ACC112 (cell line): ENCODE results near the gene SEZ6L2.

Experiments used
- H2AFZ ChIP-seq: fragments of 200-600 bp; sonication (generic); one replicate; pipeline ENCODE4 v1.6.0; 2017; ENCODE audit warnings: antibody characterized with exemption, low read length; ENCODE audit not compliant: unreplicated experiment
- H3K27ac ChIP-seq: fragments of 200-600 bp; sonication (generic); 2 replicates; pipeline ENCODE4 v1.5.1; 2014; ENCODE audit warnings: low read depth, mild to moderate bottlenecking, antibody characterized with exemption, low read length, moderate library complexity
- H3K27me3 ChIP-seq: fragments of 200-600 bp; sonication (generic); 2 replicates; pipeline ENCODE4 v1.6.1; 2014; ENCODE audit warnings: mild to moderate bottlenecking, antibody characterized with exemption, low read length, moderate library complexity, mixed read lengths; ENCODE audit not compliant: insufficient read depth
- H3K36me3 ChIP-seq: fragments of 200-600 bp; sonication (generic); 2 replicates; pipeline ENCODE4 v1.6.1; 2016; ENCODE audit warnings: mild to moderate bottlenecking, antibody characterized with exemption, low read length, moderate library complexity, mixed read lengths; ENCODE audit not compliant: insufficient read depth
- H3K4me1 ChIP-seq: fragments of 200-600 bp; sonication (generic); one replicate; pipeline ENCODE4 v1.6.1; 2016; ENCODE audit warnings: low read length, mixed read lengths; ENCODE audit not compliant: insufficient read depth, unreplicated experiment, control insufficient read depth
- H3K4me3 ChIP-seq: fragments of 200-600 bp; sonication (generic); 2 replicates; pipeline ENCODE4 v1.5.1; 2014; ENCODE audit warnings: mild to moderate bottlenecking, low read depth, low read length
- H3K79me2 ChIP-seq: fragments of 200-600 bp; sonication (generic); one replicate; pipeline ENCODE4 v1.6.0; 2016; ENCODE audit warnings: low read length; ENCODE audit not compliant: control insufficient read depth, unreplicated experiment, insufficient read depth

Gene SEZ6L2

DNA sequence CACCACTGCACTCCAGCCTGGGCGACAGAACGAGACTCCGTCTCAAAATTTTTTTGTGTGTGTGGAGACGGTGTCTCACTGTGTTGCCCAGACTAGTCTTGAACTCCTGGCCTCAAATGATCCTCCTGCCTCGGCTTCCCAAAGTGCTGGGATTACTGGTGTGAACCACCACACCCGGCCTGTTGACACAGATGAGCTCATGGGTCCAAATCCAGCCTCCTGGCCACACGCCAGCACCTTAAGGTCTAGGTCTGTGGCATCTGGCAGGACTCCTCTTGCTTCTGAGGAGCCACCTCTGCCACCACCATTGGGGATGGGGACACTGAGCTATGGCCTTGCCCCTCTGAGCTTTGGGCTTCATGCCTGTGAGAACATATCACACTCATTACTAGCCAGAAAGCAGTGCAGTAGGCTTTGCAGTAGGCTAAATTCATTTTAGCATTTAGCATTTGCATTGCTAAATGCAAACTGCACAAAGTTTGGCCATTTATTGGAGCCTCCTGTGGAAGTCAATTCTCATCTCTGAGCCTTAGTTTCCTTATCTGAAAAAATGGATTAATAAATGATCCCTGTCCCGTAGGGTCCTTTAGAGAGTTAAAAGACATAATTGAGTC, 30.8 kb downstream of the SEZ6L2 start:
- Histone ChIP-seq H2AFZ (no peak overlapping the region), H3K79me2 (no peaks in the 10 kb centered on the region), H3K4me1 (no peaks in the 10 kb centered on the region), H3K27ac (no peak overlapping the region), H3K4me3 (no peak overlapping the region), H3K36me3 (no peaks in the 10 kb centered on the region), H3K27me3 (no peaks in the 10 kb centered on the region)

- Histone ChIP-seq H3K27ac (no peak overlapping the region), H3K27me3 (no peaks in the 10 kb centered on the region), H3K4me1 (peaks cover 4% of the 10 kb centered on the region), H3K36me3 (no peaks in the 10 kb centered on the region; the same call in 1 of the 2 replicates), H2AFZ (no peak overlapping the region), H3K79me2 (peaks cover 15% of the 10 kb centered on the region), H3K4me3 (no peak overlapping the region)
These were observed 35.1 kb downstream of the SEZ6L2 start for GRCh38 chr16:29864205-29864604.

DNA sequence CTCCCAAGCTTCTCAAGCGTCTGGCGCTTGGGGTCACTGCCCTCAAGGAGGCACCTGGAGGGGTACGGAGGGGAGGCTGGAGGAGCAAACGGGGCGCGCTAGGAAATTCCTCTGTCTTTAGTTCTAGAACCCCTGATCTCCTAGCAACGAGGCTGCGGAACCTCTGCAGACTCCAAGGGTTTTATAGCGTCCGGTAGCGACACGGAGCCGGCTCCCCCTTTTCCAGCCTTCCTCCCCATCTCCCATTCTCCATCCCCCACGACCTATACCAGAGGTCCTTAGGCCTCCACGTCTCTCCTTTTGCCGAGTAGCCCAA, 35.7 kb downstream of the SEZ6L2 start:
- Histone ChIP-seq H3K36me3 (no peaks in the 10 kb centered on the region; the same call in 1 of the 2 replicates), H3K79me2 (peaks cover 15% of the 10 kb centered on the region), H2AFZ (peak overlapping the region; percentile 66), H3K4me3 (peak overlapping the region; percentile 86), H3K27me3 (no peaks in the 10 kb centered on the region), H3K4me1 (peaks cover 4% of the 10 kb centered on the region), H3K27ac (no peak overlapping the region)

GRCh38 chr16:29862884-29863668, 36.3 kb downstream of the SEZ6L2 start, which contains the start of gene CDIPT:
CDIPT (minus strand) TSS chr16:29863226; CDS start chr16:29862857, 369 bp downstream.
- no peaks in the 10 kb centered on the region for H3K27me3 ChIP-seq
- peaks cover 15% of the 10 kb centered on the region for H3K79me2 ChIP-seq
- H2AFZ ChIP-seq = peak within 1 kb of the TSS; percentile 66
- H3K4me3 ChIP-seq = peak within 1 kb of the TSS; percentile 86
- peaks cover 4% of the 10 kb centered on the region for H3K4me1 ChIP-seq
- no peaks in the 10 kb centered on the region; the same call in 1 of the 2 replicates for H3K36me3 ChIP-seq
- peak within 1 kb of the TSS; percentile 84 for H3K27ac ChIP-seq

DNA sequence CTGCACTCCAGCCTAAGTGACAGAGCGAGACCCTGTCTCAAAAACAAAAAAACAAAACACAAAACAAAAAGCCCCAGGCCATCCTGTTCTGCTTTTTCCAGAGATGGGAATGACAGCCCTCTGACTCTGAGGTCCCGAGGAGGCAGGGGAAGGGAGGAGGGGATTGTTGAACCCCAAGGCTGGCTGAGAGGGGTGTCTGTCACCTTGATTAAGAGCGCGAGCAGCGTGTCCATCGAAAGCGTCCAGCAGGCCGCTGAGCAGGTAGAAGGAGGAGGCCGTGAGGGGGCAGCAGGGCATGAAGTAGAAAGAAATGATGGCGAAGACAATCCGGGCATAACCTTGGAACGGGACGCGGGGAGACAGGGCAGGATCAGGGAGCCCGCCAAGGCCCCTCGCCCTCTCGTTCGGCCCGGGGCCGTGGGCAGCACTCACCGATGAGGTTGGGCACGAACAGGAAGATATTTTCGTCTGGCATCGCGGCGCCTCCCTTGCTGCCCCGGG, 36.9 kb downstream of the SEZ6L2 start:
- H3K4me3 ChIP-seq = peak overlapping the region; percentile 86
- no peaks in the 10 kb centered on the region; the same call in 1 of the 2 replicates for H3K36me3 ChIP-seq
- H2AFZ ChIP-seq = peak overlapping the region; percentile 55
- no peak overlapping the region for H3K27ac ChIP-seq
- H3K4me1 ChIP-seq = peaks cover 8% of the 10 kb centered on the region
- peaks cover 15% of the 10 kb centered on the region for H3K79me2 ChIP-seq
- H3K27me3 ChIP-seq = no peaks in the 10 kb centered on the region

GRCh38 chr16:29860218-29860617, 39.1 kb downstream of the SEZ6L2 start:
- Histone ChIP-seq H3K36me3 (no peaks in the 10 kb centered on the region; the same call in 1 of the 2 replicates), H3K79me2 (peaks cover 15% of the 10 kb centered on the region), H3K27ac (no peak overlapping the region), H3K4me1 (peaks cover 19% of the 10 kb centered on the region), H2AFZ (no peak overlapping the region), H3K27me3 (no peaks in the 10 kb centered on the region), H3K4me3 (no peak overlapping the region)

DNA sequence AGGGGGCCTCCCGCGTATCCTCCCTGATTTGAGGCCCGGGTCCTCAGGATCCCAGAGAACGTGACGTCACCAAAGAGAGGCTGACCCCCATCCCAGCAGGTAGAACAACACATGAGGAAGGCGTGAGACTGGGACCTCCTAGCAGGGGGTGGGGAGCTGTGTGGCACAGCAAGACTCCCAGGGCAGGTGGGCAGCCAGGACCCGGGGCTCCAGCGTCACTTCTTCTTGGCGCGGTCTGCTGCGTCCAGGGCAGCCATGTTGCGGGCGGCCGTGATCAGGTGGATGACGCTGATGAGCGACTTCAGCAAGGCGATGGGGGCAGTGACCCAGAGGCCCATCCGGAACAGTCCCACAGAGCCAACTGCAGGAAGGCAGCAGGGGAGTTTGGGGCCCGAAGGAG, 40.4 kb downstream of the SEZ6L2 start:
- H2AFZ ChIP-seq = no peak overlapping the region
- no peak overlapping the region for H3K4me3 ChIP-seq
- H3K79me2 ChIP-seq = peaks cover 15% of the 10 kb centered on the region
- no peak overlapping the region for H3K27ac ChIP-seq
- no peaks in the 10 kb centered on the region for H3K27me3 ChIP-seq
- H3K36me3 ChIP-seq = no peaks in the 10 kb centered on the region; the same call in 1 of the 2 replicates
- peaks cover 19% of the 10 kb centered on the region for H3K4me1 ChIP-seq

DNA sequence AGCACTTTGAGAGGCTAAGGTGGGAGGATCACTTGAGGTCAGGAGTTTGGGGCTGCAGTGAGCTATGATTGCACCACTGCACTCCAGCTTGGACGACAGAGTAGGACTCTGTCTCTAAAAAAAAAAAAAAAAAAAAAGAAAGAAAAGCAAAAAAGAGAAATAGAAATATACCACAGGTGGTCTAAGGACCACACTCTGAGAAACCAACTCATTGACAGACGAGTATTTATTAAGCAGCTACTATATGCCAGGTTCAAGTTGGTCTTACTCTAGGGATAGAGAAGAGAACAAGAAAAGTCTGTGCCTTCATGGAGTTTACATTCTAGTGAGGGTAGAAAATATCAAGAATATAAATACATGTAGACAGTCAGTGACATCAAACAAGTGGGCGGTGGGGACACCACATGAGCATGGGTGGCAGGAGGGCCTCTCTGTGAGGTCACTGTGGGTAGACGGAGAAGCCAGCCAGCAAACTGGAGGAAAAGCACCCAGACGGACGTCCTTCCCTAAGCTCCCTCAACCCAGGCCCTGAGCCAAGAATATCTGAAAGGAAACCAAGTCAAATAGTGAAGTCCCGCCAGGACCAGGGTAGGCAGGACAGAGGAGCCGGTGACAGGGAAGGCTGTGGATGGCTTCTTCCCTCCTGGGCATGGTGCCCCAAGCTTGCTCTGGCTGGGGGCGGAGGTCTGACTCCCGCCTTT, 41.1 kb downstream of the SEZ6L2 start:
- no peak overlapping the region for H3K4me3 ChIP-seq
- H3K79me2 ChIP-seq = peaks cover 15% of the 10 kb centered on the region
- H2AFZ ChIP-seq = no peak overlapping the region

DNA sequence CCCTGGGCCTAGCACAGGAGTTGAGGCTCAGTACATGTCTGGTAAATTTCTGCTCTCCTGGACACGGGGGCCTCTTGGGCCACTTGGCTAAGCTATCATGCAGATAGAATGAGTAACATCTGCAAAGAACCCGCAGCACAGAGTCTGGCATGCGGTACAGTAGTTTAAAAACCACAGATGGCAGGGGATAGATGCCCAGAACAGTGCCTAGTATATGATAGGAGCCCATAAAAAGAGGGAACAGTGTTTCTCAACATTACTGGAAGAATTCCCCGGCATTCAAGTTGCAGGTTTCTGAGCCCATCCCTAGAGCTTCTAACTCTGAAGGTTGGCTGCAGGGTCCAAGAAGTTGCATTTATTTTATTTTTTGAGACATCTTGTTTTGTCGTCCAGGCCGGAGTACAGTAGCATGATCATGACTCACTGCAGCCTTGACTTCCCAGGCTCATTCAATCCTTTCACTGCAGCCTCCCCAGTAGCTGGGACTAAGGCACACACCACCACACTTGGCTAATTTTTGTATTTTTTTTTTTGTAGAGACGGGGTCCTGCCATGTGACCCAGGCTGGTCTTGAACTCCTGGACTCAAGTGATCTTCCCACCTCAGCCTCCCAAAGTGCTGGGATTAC, 42.1 kb downstream of the SEZ6L2 start:
- peak overlapping the region; percentile 36 for H3K27ac ChIP-seq
- no peaks in the 10 kb centered on the region; the same call in 1 of the 2 replicates for H3K36me3 ChIP-seq
- H3K4me1 ChIP-seq = peaks cover 19% of the 10 kb centered on the region
- H2AFZ ChIP-seq = no peak overlapping the region
- H3K4me3 ChIP-seq = no peak overlapping the region
- H3K79me2 ChIP-seq = peaks cover 9% of the 10 kb centered on the region
- no peaks in the 10 kb centered on the region for H3K27me3 ChIP-seq

More for the DNA sequence above, 41.1 kb downstream of the SEZ6L2 start:
- Histone ChIP-seq H3K27me3 (no peaks in the 10 kb centered on the region), H3K4me1 (peaks cover 19% of the 10 kb centered on the region), H3K27ac (no peak overlapping the region), H3K36me3 (no peaks in the 10 kb centered on the region; the same call in 1 of the 2 replicates)

DNA sequence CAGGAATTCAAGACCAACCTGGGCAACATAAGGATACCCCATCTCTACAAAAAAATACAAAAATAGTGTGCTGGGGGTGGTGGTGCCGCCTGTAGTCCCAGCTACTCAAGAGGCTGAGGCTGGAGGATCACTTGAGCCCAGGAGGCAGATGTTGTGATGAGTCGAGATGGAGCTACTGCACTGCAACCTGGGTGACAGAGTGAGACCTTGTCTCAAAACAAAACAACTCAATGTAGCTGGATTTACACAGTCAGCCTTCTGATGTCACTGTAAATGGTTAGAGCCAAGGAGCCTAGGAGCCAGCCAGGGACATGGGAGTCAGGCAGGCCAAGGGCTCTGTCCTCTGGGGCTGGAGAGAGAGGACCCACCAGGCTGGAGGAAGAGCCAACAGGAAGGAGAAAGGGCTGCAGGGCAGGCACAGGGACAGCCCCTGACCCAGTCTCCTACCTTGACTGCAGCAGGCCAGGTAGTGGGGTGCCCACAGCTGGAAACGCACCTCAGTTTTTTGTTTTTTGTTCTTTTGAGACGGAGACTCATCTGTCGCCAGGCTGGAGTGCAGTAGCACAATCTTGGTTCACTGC, 44.7 kb downstream of the SEZ6L2 start:
- H3K27me3 ChIP-seq = no peaks in the 10 kb centered on the region
- H3K27ac ChIP-seq = no peak overlapping the region
- peaks cover 15% of the 10 kb centered on the region for H3K4me1 ChIP-seq
- H3K79me2 ChIP-seq = no peaks in the 10 kb centered on the region
- no peak overlapping the region for H3K4me3 ChIP-seq
- no peak overlapping the region for H2AFZ ChIP-seq
- H3K36me3 ChIP-seq = no peaks in the 10 kb centered on the region
